GM06990 (cell line): Measurements from ENCODE around the gene MEST.

ENCODE experiments used
- DNase-seq: peaks from one replicate; pipeline ENCODE4 v3.0.0-alpha.2; 2011; ENCODE audit not compliant: insufficient read length; ENCODE audit errors: extremely low read depth
- H3K27me3 ChIP-seq: replicated peaks from 2 replicates; pipeline ENCODE4 v1.6.0; 2011; ENCODE audit warnings: low read length; ENCODE audit not compliant: control insufficient read depth, insufficient read depth
- H3K36me3 ChIP-seq: 2 replicates; pipeline ENCODE4 v1.5.1; 2011; ENCODE audit warnings: low read length; ENCODE audit not compliant: control insufficient read depth, insufficient read depth
- H3K4me3 ChIP-seq: replicated peaks from 2 replicates; pipeline ENCODE4 v1.5.1; 2011; ENCODE audit warnings: low read depth, mild to moderate bottlenecking, control low read depth, low read length
- TF ChIP-seq, protein P1 (sequence below): IDR thresholded peaks from 2 replicates; pipeline ENCODE4 v1.5.1; 2011; ENCODE audit warnings: low read length, control low read depth, mild to moderate bottlenecking, inconsistent platforms; ENCODE audit not compliant: insufficient read depth, poor library complexity, severe bottlenecking

The MEST gene

DNA sequence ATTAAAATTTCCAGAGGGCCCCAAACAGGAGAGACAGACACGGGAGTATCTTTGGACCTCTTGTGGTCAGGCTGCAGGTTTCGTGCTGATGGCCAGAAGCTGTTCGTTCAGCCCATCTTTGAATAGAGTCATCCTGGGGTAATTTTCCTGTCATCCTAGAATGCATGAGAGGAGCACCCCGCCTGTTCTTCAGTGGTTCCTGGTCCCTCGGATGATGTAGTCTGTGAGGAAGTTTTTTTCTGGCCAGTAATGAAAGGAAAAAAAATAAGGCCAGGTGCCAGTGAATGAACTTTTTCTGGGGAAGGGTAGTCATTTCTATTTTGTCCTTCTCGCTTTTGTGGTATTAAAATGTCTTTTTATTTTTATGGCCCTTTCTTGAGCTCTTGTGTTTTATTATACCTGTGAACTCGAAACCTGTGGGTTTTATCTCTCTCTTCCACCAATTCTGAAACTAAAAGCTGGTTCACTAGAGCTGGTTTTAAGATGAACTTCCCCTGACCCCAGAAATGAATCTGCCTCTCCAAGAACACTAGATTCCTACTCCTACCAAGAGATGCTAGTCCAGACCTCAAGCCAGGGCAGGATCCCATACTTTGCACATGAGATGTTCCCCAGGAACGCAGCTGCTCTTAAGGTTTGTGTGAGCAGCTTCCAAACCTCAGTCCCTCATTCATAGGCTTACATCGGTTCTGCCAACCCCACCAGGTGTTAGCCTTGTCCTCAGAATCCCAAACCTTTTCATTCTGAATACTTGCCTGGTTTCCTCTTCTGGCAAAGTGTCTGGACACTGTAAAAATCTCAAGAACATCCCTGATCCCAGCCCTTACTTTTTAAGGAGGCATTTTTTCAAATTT, 15.4 kb upstream of the MEST start:
- Histone ChIP-seq H3K27me3 (no peaks in the 10 kb centered on the region; the same call in 1 of the 2 replicates), H3K4me3 (no peak overlapping the region), H3K36me3 (no peaks in the 10 kb centered on the region)
- TF ChIP-seq, protein P1, sequence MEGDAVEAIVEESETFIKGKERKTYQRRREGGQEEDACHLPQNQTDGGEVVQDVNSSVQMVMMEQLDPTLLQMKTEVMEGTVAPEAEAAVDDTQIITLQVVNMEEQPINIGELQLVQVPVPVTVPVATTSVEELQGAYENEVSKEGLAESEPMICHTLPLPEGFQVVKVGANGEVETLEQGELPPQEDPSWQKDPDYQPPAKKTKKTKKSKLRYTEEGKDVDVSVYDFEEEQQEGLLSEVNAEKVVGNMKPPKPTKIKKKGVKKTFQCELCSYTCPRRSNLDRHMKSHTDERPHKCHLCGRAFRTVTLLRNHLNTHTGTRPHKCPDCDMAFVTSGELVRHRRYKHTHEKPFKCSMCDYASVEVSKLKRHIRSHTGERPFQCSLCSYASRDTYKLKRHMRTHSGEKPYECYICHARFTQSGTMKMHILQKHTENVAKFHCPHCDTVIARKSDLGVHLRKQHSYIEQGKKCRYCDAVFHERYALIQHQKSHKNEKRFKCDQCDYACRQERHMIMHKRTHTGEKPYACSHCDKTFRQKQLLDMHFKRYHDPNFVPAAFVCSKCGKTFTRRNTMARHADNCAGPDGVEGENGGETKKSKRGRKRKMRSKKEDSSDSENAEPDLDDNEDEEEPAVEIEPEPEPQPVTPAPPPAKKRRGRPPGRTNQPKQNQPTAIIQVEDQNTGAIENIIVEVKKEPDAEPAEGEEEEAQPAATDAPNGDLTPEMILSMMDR, result no peak
- DNase-seq, result no peak

DNA sequence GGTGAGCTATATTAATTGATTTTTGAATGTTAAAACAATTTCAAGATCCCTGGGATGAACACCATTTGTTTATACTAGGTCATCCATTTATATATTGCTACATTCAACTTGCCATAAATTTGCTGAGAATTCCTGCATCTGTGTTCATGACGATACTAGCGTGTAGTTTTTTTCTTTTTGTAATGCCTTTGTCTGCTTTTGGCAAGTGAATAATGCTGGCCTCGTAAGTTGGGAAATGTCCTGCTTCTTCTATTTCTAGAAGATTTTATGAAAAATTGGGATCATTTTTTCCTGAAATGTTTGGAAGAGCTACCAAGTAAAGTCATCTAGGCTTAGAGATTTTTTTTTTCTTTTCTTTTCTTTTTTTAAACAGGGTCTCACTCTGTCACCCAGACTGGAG, 12.9 kb upstream of the MEST start:
- H3K4me3 ChIP-seq, result no peak overlapping the region
- TF ChIP-seq, protein P1, result no peak
- H3K27me3 ChIP-seq, result no peaks in the 10 kb centered on the region; the same call in 1 of the 2 replicates
- H3K36me3 ChIP-seq, result no peaks in the 10 kb centered on the region
- DNase-seq, result no peak

DNA sequence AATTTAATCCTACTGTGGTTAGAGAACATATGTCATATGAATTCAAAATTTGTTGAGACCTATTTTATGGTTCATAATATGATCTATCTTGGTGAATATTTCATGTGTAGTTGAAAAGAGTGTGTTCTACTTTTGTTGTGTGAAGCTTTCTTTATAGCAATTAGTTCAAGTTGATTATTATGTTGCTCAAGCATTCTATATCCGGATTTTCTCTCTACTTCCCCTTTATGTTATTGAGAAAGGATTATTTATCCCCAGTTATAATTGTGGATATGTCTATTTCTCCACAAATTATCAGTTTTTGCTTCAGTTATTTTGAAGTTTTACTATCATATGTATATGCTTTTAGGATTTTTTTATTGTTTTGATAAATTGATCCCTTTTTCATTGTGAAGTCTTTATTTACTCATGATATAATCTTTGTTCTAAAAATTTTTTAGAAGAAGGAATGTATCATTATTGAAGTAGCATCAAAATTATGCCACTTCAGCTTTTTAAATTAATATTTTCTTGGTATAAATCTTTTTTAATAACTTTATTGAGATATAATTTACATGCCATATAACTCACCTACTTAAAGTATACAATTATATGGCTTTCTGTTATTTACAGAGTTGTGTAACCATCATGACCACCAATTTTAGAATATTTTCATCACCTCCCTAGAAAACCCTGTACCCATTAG, 12.0 kb upstream of the MEST start:
- Histone ChIP-seq H3K27me3 (no peaks in the 10 kb centered on the region; the same call in 1 of the 2 replicates), H3K36me3 (no peaks in the 10 kb centered on the region), H3K4me3 (no peak overlapping the region)
- TF ChIP-seq, protein P1, result no peak
- DNase-seq, result no peak

DNA sequence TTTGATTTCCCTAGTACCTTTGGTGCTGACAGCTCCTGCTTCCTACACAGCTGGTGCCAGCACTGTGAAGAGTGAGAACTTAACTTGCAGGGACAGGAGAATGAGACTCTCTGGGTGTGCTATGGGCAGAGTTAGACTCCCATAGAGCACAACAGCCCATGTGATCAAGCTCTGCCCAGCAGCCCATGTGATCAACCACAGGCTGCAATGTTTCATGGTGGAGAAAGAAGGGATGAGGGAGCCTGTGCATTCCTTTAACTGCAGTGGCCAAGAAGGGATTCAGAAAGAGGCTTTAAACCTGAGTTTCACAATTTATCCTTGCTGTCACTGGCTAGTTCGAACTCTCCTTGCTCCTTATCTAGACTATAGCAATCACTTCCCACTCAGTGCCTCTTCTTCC, 10.0 kb upstream of the MEST start:
- Histone ChIP-seq H3K27me3 (no peaks in the 10 kb centered on the region; the same call in 1 of the 2 replicates), H3K4me3 (no peak overlapping the region), H3K36me3 (no peaks in the 10 kb centered on the region)
- TF ChIP-seq, protein P1, result no peak
- no peak for DNase-seq

DNA sequence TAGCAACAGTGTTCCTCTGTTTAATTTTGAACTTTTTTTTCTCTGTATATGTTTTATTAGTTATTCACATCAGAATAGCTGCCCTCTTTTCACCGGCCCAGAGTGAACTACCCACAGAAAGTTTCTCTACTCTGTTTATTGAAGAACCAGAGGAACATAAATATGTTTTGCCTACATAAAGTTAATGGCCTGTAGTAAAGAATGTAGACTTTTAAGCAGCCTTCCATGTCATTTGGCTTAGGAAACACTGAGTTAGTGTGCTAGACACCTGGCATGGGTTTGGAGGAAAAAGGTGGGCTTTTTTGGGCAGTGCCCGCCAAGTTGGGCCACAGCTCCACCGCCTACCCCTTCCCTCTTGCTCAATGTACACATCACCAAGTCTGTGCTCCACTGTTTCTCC, 8.9 kb upstream of the MEST start:
- TF ChIP-seq, protein P1, result no peak
- no peak for DNase-seq
- no peaks in the 10 kb centered on the region for H3K27me3 ChIP-seq

More for the DNA sequence above, 8.9 kb upstream of the MEST start:
- Histone ChIP-seq H3K4me3 (no peak overlapping the region), H3K36me3 (no peaks in the 10 kb centered on the region)
